Gastroesophageal sphincter (tissue), 3 donors: ENCODE results near the gene SEC24D.

Source experiments
- CTCF ChIP-seq, 4 experiments: fragments of 200-600 bp in 2 of 4; fragments of 450-650 bp in 2 of 4; sonication (generic) in 1 of 4; IDR thresholded peaks; one replicate each; pipeline ENCODE4 v1.5.1; 2017 to 2019; ENCODE audit warnings: antibody characterized with exemption in 4 of 4, mild to moderate bottlenecking in 2 of 4, moderate library complexity in 2 of 4
- EP300 ChIP-seq: sonication (generic); formaldehyde crosslinking; IDR thresholded peaks from one replicate; pipeline ENCODE4 v1.6.1; 2017; ENCODE audit warnings: antibody characterized with exemption, mild to moderate bottlenecking
- POLR2A ChIP-seq, 2 donors: fragments of 450-650 bp; IDR thresholded peaks; one replicate each; pipeline ENCODE4 v1.6.1; 2017; ENCODE audit warnings: antibody characterized with exemption in 2 of 2, mild to moderate bottlenecking in 2 of 2, moderate library complexity in 1 of 2
- POLR2AphosphoS5 ChIP-seq: sonication (generic); formaldehyde crosslinking; IDR thresholded peaks from one replicate; pipeline ENCODE4 v1.6.1; 2017; ENCODE audit warnings: antibody characterized with exemption

DNA sequence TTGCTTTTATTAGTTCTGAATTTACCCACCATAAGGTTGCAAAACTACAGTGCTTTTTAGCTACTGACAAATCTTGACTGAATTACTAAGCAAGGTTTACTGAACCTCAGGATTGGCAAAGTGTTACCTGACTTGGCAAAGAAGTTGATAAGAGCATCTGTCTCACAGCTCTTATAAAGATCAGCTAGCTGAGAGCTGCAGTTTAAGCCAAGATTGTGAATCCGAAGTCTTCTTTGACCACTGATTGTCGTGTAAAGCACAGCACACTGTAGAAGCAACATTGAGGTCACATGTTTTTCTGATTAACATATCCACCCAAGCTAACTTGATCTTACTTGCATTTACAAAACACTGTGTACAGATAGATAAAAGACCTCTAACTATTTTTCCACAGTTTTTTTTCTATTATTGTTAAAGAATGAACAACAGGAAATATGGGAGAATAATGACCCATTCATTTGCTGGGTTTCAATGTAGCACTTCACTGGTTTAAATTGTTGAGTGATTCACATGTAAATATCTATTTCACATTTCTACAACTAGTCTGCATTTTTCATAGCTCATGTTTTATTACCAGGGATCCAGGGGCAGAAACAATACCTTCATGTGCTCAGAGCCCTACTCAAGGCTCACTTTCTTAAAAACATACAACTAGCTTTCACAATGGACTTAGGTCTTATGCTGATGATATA lies 96.8 kb downstream of the SEC24D start:
- TF ChIP-seq POLR2A (IDR thresholded peaks at IDR 0.05): no peak
- no peak for TF ChIP-seq CTCF (IDR thresholded peaks at IDR 0.05)
- TF ChIP-seq EP300: no peak
- no peak for TF ChIP-seq POLR2AphosphoS5
